ENCODE results near the gene NOP58.

DNA sequence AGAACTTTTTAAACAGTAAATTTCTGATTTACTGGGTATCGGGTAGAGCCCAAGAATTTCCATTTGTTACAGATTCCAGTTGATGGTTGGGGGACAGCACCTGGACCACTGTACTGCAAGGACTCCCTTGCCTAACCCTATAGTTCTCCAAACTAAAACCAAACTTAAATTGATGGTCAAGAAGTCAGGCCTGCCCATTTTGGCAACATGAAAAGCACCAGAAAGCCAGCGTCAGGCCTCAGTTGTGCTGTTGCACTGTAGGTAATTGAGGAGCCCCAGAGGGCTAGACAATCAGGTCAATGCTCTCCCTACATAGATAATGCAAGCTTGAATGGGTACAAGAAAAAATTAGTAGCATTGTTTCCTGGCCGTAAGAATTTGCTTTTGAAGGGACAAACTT lies 40.5 kb downstream of the NOP58 start:
- TF ChIP-seq POLR2AphosphoS5 (IDR thresholded peaks at IDR 0.05; ENCODE audit: low read depth, low read length), result peak; percentile 27; the same call in 1 of the 2 replicates
- TF ChIP-seq POLR2A (IDR thresholded peaks at IDR 0.05; ENCODE audit: low read depth, low read length), result no peak
- TF ChIP-seq TAF1 (IDR thresholded peaks at IDR 0.05; ENCODE audit: low read depth, low read length), result no peak
- TF ChIP-seq POU2F2 (IDR thresholded peaks at IDR 0.05; ENCODE audit: low read depth, low read length), result no peak

Data from GM12891 (cell line).